GM21529 (cell line): ENCODE results near the gene GLRA1.

Source experiments
- ATAC-seq: cut with Tn5 transposase; IDR thresholded peaks from one replicate; pipeline ENCODE4 v1.9.1; 2021; ENCODE audit not compliant: unreplicated experiment

GLRA1 gene

GRCh38 chr5:151779531-151780125 is 145.0 kb downstream of the GLRA1 start:
- peak; percentile 55 for ATAC-seq

- ATAC-seq = no peak
These were observed 149.5 kb downstream of the GLRA1 start for GRCh38 chr5:151775025-151775606.

GRCh38 chr5:151773951-151774350 is 150.7 kb downstream of the GLRA1 start:
- ATAC-seq = no peak

GRCh38 chr5:151772846-151773561 is 151.6 kb downstream of the GLRA1 start:
- ATAC-seq = no peak
